ENCODE measurements around the gene SLAMF9.

Gene SLAMF9

DNA sequence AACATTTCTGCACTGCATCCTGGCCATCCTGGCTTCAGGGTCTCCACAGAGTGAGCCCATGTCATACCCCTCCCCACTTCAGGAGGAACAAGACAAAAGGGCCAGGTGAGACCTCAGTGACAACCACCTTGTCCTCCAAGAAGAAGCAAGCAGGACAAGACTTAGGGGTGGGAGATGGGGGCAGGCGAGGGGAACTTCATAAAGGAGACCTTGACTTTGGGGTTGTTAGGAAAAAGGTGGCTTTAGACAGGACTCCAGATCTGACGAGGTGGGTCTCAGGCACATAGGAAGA, 24.0 kb upstream of the SLAMF9 start:
- TF ChIP-seq EZH2phosphoT487 (IDR thresholded peaks at IDR 0.05; ENCODE audit: borderline replicate concordance) = no peak
- TF ChIP-seq, protein P1, sequence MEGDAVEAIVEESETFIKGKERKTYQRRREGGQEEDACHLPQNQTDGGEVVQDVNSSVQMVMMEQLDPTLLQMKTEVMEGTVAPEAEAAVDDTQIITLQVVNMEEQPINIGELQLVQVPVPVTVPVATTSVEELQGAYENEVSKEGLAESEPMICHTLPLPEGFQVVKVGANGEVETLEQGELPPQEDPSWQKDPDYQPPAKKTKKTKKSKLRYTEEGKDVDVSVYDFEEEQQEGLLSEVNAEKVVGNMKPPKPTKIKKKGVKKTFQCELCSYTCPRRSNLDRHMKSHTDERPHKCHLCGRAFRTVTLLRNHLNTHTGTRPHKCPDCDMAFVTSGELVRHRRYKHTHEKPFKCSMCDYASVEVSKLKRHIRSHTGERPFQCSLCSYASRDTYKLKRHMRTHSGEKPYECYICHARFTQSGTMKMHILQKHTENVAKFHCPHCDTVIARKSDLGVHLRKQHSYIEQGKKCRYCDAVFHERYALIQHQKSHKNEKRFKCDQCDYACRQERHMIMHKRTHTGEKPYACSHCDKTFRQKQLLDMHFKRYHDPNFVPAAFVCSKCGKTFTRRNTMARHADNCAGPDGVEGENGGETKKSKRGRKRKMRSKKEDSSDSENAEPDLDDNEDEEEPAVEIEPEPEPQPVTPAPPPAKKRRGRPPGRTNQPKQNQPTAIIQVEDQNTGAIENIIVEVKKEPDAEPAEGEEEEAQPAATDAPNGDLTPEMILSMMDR (conservative IDR thresholded peaks at IDR 0.05; ENCODE audit: low read length) = no peak
- no peak overlapping the region for H2AFZ ChIP-seq (ENCODE audit: low read length)
- no peaks in the 10 kb centered on the region for H3K9me3 ChIP-seq (ENCODE audit: insufficient read depth, low read depth, low read length)
- peaks cover 9% of the 10 kb centered on the region for H3K27me3 ChIP-seq (ENCODE audit: insufficient read depth, low read length, poor library complexity, severe bottlenecking)
- H3K79me2 ChIP-seq (ENCODE audit: insufficient read depth, low read length) = no peaks in the 10 kb centered on the region
- no peak overlapping the region for H3K4me2 ChIP-seq (ENCODE audit: low read depth, low read length, poor library complexity, severe bottlenecking)
- H3K4me1 ChIP-seq (ENCODE audit: insufficient read depth, low read length, poor library complexity, severe bottlenecking) = no peaks in the 10 kb centered on the region
- H3K36me3 ChIP-seq (ENCODE audit: insufficient read depth, low read length) = no peaks in the 10 kb centered on the region
- H3F3A ChIP-seq (ENCODE audit: low read depth) = no peaks in the 10 kb centered on the region
- H4K20me1 ChIP-seq (ENCODE audit: insufficient read depth, low read length, poor library complexity, severe bottlenecking) = no peaks in the 10 kb centered on the region
- H3K4me3 ChIP-seq (ENCODE audit: low read length, poor library complexity, severe bottlenecking) = no peak overlapping the region
- H3K9me2 ChIP-seq (replicated peaks; ENCODE audit: low read depth, low read length) = no peaks in the 10 kb centered on the region
- H3K9ac ChIP-seq (ENCODE audit: low read depth, low read length, poor library complexity, severe bottlenecking) = no peak overlapping the region

DNA sequence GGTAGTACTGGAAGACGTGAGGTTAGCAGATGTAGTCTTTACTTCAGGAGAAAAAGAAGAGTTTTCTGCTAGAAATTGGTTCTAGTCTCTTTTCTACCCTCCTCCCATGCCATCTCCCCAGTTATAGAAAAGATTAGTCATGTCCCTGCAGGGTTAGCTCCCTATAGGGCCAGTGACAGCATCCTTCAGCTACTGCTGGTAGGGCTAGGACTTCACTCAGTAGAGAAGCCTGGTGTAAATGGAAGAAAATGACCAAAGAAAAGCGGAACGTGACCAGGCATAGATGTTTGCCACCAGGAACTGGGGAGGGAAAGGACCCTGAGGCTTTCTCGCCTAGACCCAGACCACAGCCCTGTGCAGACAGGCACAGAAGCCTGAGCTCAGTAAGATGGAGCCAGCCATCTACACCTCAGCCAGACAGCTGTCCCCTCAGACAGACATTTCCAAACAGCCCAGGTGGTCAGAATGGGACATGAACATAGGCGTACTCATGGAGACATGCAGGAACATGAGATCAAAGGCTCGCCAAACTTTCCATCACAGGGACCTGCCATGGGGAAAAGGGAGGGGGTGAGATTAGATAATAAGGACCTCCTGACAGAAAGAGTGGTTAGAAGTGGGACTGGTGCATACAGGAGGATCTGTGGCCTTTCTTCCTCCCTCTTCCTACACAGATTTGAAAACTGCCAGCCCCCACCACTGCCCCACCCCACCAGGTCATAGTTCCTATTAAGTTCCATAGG, 23.5 kb upstream of the SLAMF9 start:
- Histone ChIP-seq H3K4me1 (ENCODE audit: insufficient read depth, low read length, poor library complexity, severe bottlenecking) (no peaks in the 10 kb centered on the region), H3K27me3 (ENCODE audit: insufficient read depth, low read length, poor library complexity, severe bottlenecking) (peaks cover 9% of the 10 kb centered on the region), H3K9me3 (ENCODE audit: insufficient read depth, low read depth, low read length) (no peaks in the 10 kb centered on the region), H3K36me3 (ENCODE audit: insufficient read depth, low read length) (no peaks in the 10 kb centered on the region), H3K4me2 (ENCODE audit: low read depth, low read length, poor library complexity, severe bottlenecking) (no peak overlapping the region), H3K4me3 (ENCODE audit: low read length, poor library complexity, severe bottlenecking) (no peak overlapping the region), H2AFZ (ENCODE audit: low read length) (no peak overlapping the region), H3F3A (ENCODE audit: low read depth) (no peaks in the 10 kb centered on the region), H4K20me1 (ENCODE audit: insufficient read depth, low read length, poor library complexity, severe bottlenecking) (no peaks in the 10 kb centered on the region), H3K79me2 (ENCODE audit: insufficient read depth, low read length) (no peaks in the 10 kb centered on the region), H3K9me2 (replicated peaks; ENCODE audit: low read depth, low read length) (no peaks in the 10 kb centered on the region), H3K9ac (ENCODE audit: low read depth, low read length, poor library complexity, severe bottlenecking) (no peak overlapping the region)
- TF ChIP-seq EZH2phosphoT487 (IDR thresholded peaks at IDR 0.05; ENCODE audit: borderline replicate concordance) = no peak
- TF ChIP-seq, protein P1 (conservative IDR thresholded peaks at IDR 0.05; ENCODE audit: low read length) = no peak

DNA sequence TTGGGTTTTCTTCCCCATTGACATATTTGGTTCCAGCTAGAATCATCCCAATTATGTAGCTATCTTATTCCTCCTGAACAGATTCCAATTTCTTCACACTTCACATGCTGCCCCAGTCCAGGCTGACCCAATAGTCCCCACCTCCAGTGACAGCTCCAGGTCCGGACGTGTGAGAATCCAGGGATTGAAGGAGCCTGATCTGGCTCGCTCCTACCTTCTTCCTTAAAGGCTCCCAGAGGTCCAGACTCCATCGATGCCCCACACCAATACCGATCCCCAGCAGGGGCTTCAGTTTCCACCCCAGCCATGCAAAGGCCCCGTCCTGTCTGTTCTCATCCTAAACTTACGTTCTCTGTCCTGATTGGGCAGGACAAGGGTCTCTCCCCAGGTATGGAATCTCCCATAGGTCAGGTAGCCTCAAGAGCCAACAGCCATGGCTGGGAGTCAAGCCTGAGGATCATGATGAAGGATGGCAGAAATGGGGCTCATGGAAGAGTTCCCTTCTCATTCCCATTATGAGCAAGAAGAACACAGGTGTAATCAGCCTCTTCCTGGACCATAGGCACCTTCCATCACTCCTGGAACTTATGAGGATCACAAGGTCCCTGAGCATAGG, 20.4 kb upstream of the SLAMF9 start:
- TF ChIP-seq, protein P1 (conservative IDR thresholded peaks at IDR 0.05; ENCODE audit: low read length) = no peak
- TF ChIP-seq EZH2phosphoT487 (IDR thresholded peaks at IDR 0.05; ENCODE audit: borderline replicate concordance) = no peak

More for the DNA sequence above, 20.4 kb upstream of the SLAMF9 start:
- Histone ChIP-seq H3F3A (ENCODE audit: low read depth) (no peaks in the 10 kb centered on the region), H3K79me2 (ENCODE audit: insufficient read depth, low read length) (no peaks in the 10 kb centered on the region), H2AFZ (ENCODE audit: low read length) (no peak overlapping the region), H3K27me3 (ENCODE audit: insufficient read depth, low read length, poor library complexity, severe bottlenecking) (peaks cover 9% of the 10 kb centered on the region), H3K4me3 (ENCODE audit: low read length, poor library complexity, severe bottlenecking) (no peak overlapping the region), H3K9me2 (replicated peaks; ENCODE audit: low read depth, low read length) (no peaks in the 10 kb centered on the region), H4K20me1 (ENCODE audit: insufficient read depth, low read length, poor library complexity, severe bottlenecking) (no peaks in the 10 kb centered on the region), H3K9ac (ENCODE audit: low read depth, low read length, poor library complexity, severe bottlenecking) (no peak overlapping the region), H3K36me3 (ENCODE audit: insufficient read depth, low read length) (no peaks in the 10 kb centered on the region), H3K4me2 (ENCODE audit: low read depth, low read length, poor library complexity, severe bottlenecking) (no peak overlapping the region), H3K9me3 (ENCODE audit: insufficient read depth, low read depth, low read length) (no peaks in the 10 kb centered on the region), H3K4me1 (ENCODE audit: insufficient read depth, low read length, poor library complexity, severe bottlenecking) (no peaks in the 10 kb centered on the region)
